GM21390 (cell line): ENCODE measurements around the gene FAM180B.
A peak's percentile ranks its signal among the peaks of the same experiment; 100 is the strongest.

Experiments
- ATAC-seq: cut with Tn5 transposase; IDR thresholded peaks from one replicate; pipeline ENCODE4 v1.9.1; 2021; ENCODE audit not compliant: unreplicated experiment

Gene FAM180B

GRCh38 chr11:47566149-47566698 is 20.3 kb upstream of the FAM180B start:
- peak; percentile 16 for ATAC-seq

- ATAC-seq = no peak
Observed at GRCh38 chr11:47569646-47570045, 16.8 kb upstream of the FAM180B start.

GRCh38 chr11:47570651-47571356 is 15.7 kb upstream of the FAM180B start:
- ATAC-seq = no peak

GRCh38 chr11:47571357-47571729 is 15.1 kb upstream of the FAM180B start:
- ATAC-seq = no peak

GRCh38 chr11:47571895-47572294 is 14.6 kb upstream of the FAM180B start:
- ATAC-seq = no peak

- no peak for ATAC-seq
Observed at GRCh38 chr11:47572715-47573255, 13.7 kb upstream of the FAM180B start.

GRCh38 chr11:47573321-47573720 is 13.2 kb upstream of the FAM180B start:
- no peak for ATAC-seq

- ATAC-seq = no peak
Observed at GRCh38 chr11:47577460-47578041, 8.9 kb upstream of the FAM180B start.

- peak; percentile 94 for ATAC-seq
Observed at GRCh38 chr11:47578524-47579494, 7.7 kb upstream of the FAM180B start, which contains the start of the genes KBTBD4 and NDUFS3. TSS of gene KBTBD4 (minus strand) at chr11:47578970. CDS start at chr11:47578951, 19 bp downstream. TSS of gene NDUFS3 (plus strand) at chr11:47579074. CDS start at chr11:47579092, 18 bp downstream.

GRCh38 chr11:47583844-47584243 is 2.6 kb upstream of the FAM180B start:
- no peak for ATAC-seq

- ATAC-seq = no peak
Observed at GRCh38 chr11:47587039-47587716, 700 bp downstream of the FAM180B start.

GRCh38 chr11:47587723-47588326 is 1.3 kb downstream of the FAM180B start:
- ATAC-seq = no peak

GRCh38 chr11:47589118-47589517 is 2.6 kb downstream of the FAM180B start:
- ATAC-seq = no peak

- no peak for ATAC-seq
Observed at GRCh38 chr11:47589584-47589976, 3.1 kb downstream of the FAM180B start.

GRCh38 chr11:47589977-47590861 is 3.7 kb downstream of the FAM180B start:
- no peak for ATAC-seq

GRCh38 chr11:47591764-47592163 is 5.3 kb downstream of the FAM180B start:
- ATAC-seq = no peak

- no peak for ATAC-seq
Observed at GRCh38 chr11:47592251-47592650, 5.8 kb downstream of the FAM180B start.

- ATAC-seq = no peak
Observed at GRCh38 chr11:47592970-47593369, 6.5 kb downstream of the FAM180B start.

GRCh38 chr11:47593492-47593933 is 7.0 kb downstream of the FAM180B start:
- no peak for ATAC-seq
